ENCODE results near the gene TYW3.

TYW3 gene

DNA sequence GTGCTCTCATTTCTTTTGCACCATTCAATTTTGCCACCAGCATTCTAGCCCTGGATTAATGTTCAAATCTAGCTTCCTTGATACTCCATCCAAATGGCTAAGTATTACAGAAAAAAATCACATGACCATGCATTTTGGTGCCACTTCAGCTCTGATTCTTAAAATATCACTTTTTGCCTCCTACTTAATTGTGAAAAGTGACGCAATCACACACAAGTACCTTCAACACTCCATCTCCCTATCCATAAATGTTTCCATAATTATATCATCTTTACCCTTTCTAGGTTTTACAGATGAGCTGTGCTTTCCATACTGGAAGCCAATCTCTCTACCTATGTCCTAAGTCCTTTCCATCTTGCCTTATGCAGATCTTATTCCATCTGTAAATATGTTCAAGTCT lies 16.1 kb upstream of the TYW3 start:
- Histone ChIP-seq H3K4me1 (ENCODE audit: control insufficient read depth, insufficient read depth, low read depth, low read length) (peaks cover 1% of the 10 kb centered on the region), H3K9me3 (ENCODE audit: control insufficient read depth, low read length) (no peaks in the 10 kb centered on the region), H3K4ac (ENCODE audit: low read depth in 1 of 2, low read length in 2 of 2) (no peak overlapping the region), H3K36me3 (ENCODE audit: control insufficient read depth in 1 of 2, insufficient read depth in 2 of 2, low read depth in 1 of 2, low read length in 2 of 2) (peaks cover 3 to 94% of the 10 kb centered on the region in 2 experiments), H3K27me3 (ENCODE audit: control insufficient read depth in 1 of 2, insufficient read depth in 1 of 2, low read length in 2 of 2) (no peaks in the 10 kb centered on the region), H3K18ac (ENCODE audit: low read depth in 1 of 2, low read length in 2 of 2) (no peak overlapping the region), H2BK12ac (ENCODE audit: low read length in 2 of 2) (no peak overlapping the region), H3K14ac (ENCODE audit: low read length in 2 of 2) (no peak overlapping the region), H2AK5ac (ENCODE audit: low read length, severe bottlenecking) (no peak overlapping the region), H2BK15ac (ENCODE audit: low read depth, poor library complexity, severe bottlenecking) (no peak overlapping the region), H3K27ac (ENCODE audit: low read length, poor library complexity, severe bottlenecking) (no peak overlapping the region), H2AFZ (ENCODE audit: low read depth, low read length) (no peak overlapping the region), H4K8ac (ENCODE audit: low read length) (no peak overlapping the region), H3K4me3 (ENCODE audit: insufficient read depth in 1 of 2, low read depth in 1 of 2, low read length in 2 of 2) (no peak overlapping the region), H2BK120ac (ENCODE audit: low read depth, low read length) (no peak overlapping the region), H3K9ac (ENCODE audit: low read length) (no peak overlapping the region), H3K4me2 (ENCODE audit: low read length, poor library complexity, severe bottlenecking) (no peak overlapping the region), H3K79me1 (replicated peaks; ENCODE audit: low read length, poor library complexity, severe bottlenecking) (peaks cover 1% of the 10 kb centered on the region), H4K91ac (ENCODE audit: low read length) (no peak overlapping the region), H3K23ac (ENCODE audit: low read length in 2 of 2) (no peak overlapping the region), H2BK5ac (ENCODE audit: low read depth, low read length, poor library complexity, severe bottlenecking) (no peak overlapping the region)
- WGBS = 84% methylated on average over 1 of the region's 1 CpG
- no peak for DNase-seq

DNA sequence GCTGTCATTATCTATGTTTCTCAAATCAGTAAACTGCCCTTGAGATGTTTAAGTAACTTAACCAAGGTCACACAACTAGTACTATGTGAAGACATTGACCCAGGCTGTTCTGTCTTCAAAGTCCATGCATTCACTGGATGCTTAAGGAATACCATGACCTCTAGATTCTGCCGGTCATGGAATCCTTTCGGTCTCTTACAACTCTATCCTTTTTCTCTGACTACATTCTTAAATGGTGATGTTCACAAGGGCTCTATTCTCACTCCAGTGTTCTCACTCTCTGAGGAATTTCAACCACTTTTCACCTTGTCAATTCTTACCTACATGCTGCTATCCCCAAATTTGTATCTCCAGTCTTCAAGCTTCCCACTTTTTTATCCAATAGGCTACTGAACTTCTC lies 15.3 kb upstream of the TYW3 start:
- no peak overlapping the region for H2AK5ac ChIP-seq (ENCODE audit: low read length, severe bottlenecking)
- H2BK120ac ChIP-seq (ENCODE audit: low read depth, low read length) = no peak overlapping the region
- no peak overlapping the region for H3K14ac ChIP-seq (ENCODE audit: low read length in 2 of 2)
- no peaks in the 10 kb centered on the region for H3K9me3 ChIP-seq (ENCODE audit: control insufficient read depth, low read length)
- H3K27ac ChIP-seq (ENCODE audit: low read length, poor library complexity, severe bottlenecking) = no peak overlapping the region
- DNase-seq = no peak
- H4K91ac ChIP-seq (ENCODE audit: low read length) = no peak overlapping the region
- H3K27me3 ChIP-seq (ENCODE audit: control insufficient read depth in 1 of 2, insufficient read depth in 1 of 2, low read length in 2 of 2) = no peaks in the 10 kb centered on the region
- H3K23ac ChIP-seq (ENCODE audit: low read length in 2 of 2) = no peak overlapping the region
- 96% methylated on average over 2 of the region's 2 CpGs for WGBS
- H3K4me1 ChIP-seq (ENCODE audit: control insufficient read depth, insufficient read depth, low read depth, low read length) = peaks cover 1% of the 10 kb centered on the region
- peaks cover 3% of the 10 kb centered on the region for H3K79me1 ChIP-seq (replicated peaks; ENCODE audit: low read length, poor library complexity, severe bottlenecking)
- no peak overlapping the region for H3K4ac ChIP-seq (ENCODE audit: low read depth in 1 of 2, low read length in 2 of 2)
- H3K4me3 ChIP-seq (ENCODE audit: insufficient read depth in 1 of 2, low read depth in 1 of 2, low read length in 2 of 2) = no peak overlapping the region
- no peak overlapping the region for H3K18ac ChIP-seq (ENCODE audit: low read depth in 1 of 2, low read length in 2 of 2)
- H3K4me2 ChIP-seq (ENCODE audit: low read length, poor library complexity, severe bottlenecking) = no peak overlapping the region
- H4K8ac ChIP-seq (ENCODE audit: low read length) = no peak overlapping the region
- H2BK15ac ChIP-seq (ENCODE audit: low read depth, poor library complexity, severe bottlenecking) = no peak overlapping the region
- H2BK12ac ChIP-seq (ENCODE audit: low read length in 2 of 2) = no peak overlapping the region
- no peak overlapping the region for H3K9ac ChIP-seq (ENCODE audit: low read length)
- peaks cover 3 to 95% of the 10 kb centered on the region in 2 experiments for H3K36me3 ChIP-seq (ENCODE audit: control insufficient read depth in 1 of 2, insufficient read depth in 2 of 2, low read depth in 1 of 2, low read length in 2 of 2)
- H2AFZ ChIP-seq (ENCODE audit: low read depth, low read length) = no peak overlapping the region
- H2BK5ac ChIP-seq (ENCODE audit: low read depth, low read length, poor library complexity, severe bottlenecking) = no peak overlapping the region

DNA sequence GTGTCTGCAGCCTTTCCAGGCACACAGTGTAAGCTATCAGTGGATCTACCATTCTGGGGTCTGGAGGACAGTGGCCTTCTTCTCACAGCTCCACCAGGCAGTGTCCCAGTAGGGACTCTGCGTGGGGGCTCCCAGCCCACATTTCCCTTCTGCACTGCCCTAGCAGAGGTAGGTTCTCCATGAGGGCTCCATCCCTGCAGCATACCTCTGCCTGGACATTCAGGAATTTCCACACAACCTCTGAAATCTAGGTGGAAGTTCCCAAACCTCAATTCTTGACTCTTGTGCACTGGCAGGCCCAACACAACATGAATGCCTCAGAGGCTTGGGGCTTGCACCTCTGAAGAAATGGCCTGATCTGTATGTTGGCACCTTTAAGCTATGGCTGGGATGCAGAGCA lies 6.9 kb upstream of the TYW3 start:
- Histone ChIP-seq H3K4ac (ENCODE audit: low read depth in 1 of 2, low read length in 2 of 2) (no peak overlapping the region), H2BK5ac (ENCODE audit: low read depth, low read length, poor library complexity, severe bottlenecking) (no peak overlapping the region), H3K36me3 (ENCODE audit: control insufficient read depth in 1 of 2, insufficient read depth in 2 of 2, low read depth in 1 of 2, low read length in 2 of 2) (peaks cover 7 to 43% of the 10 kb centered on the region in 2 experiments)

DNA sequence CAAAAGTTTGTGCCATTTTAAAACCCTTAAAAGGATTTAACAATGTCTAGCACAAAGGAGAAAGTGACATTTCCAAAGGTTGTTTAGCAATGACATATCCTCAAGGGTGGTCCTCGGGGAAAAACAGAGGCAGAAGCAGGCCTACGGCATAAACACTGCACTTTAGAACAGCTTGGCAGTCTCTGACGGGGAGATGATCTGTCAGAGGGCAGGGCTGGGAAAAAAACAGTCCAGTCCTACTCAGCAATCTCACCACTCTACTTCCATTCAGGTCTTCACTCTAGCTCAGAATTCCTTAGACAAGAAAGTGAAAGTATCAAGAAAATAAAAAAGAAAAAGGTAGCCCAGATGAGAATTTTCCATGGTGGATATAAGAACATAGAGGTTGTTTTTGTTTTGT lies 4.2 kb upstream of the TYW3 start:
- Histone ChIP-seq H3K4me1 (ENCODE audit: control insufficient read depth, insufficient read depth, low read depth, low read length) (peaks cover 9% of the 10 kb centered on the region), H3K18ac (ENCODE audit: low read depth in 1 of 2, low read length in 2 of 2) (no peak overlapping the region), H3K4ac (ENCODE audit: low read depth in 1 of 2, low read length in 2 of 2) (no peak overlapping the region), H4K91ac (ENCODE audit: low read length) (no peak overlapping the region), H3K27ac (ENCODE audit: low read length, poor library complexity, severe bottlenecking) (peak overlapping the region; percentile 77), H2AK5ac (ENCODE audit: low read length, severe bottlenecking) (peak overlapping the region; percentile 58), H3K9me3 (ENCODE audit: control insufficient read depth, low read length) (no peaks in the 10 kb centered on the region), H2BK120ac (ENCODE audit: low read depth, low read length) (no peak overlapping the region), H3K23ac (ENCODE audit: low read length in 2 of 2) (no peak overlapping the region), H3K27me3 (ENCODE audit: control insufficient read depth in 1 of 2, insufficient read depth in 1 of 2, low read length in 2 of 2) (no peaks in the 10 kb centered on the region), H2AFZ (ENCODE audit: low read depth, low read length) (no peak overlapping the region), H2BK12ac (ENCODE audit: low read length in 2 of 2) (no peak overlapping the region), H3K4me2 (ENCODE audit: low read length, poor library complexity, severe bottlenecking) (no peak overlapping the region), H3K9ac (ENCODE audit: low read length) (no peak overlapping the region), H3K4me3 (ENCODE audit: insufficient read depth in 1 of 2, low read depth in 1 of 2, low read length in 2 of 2) (no peak overlapping the region), H2BK5ac (ENCODE audit: low read depth, low read length, poor library complexity, severe bottlenecking) (no peak overlapping the region), H3K36me3 (ENCODE audit: control insufficient read depth in 1 of 2, insufficient read depth in 2 of 2, low read depth in 1 of 2, low read length in 2 of 2) (peaks cover 7 to 16% of the 10 kb centered on the region in 2 experiments), H4K8ac (ENCODE audit: low read length) (no peak overlapping the region), H3K79me1 (replicated peaks; ENCODE audit: low read length, poor library complexity, severe bottlenecking) (no peaks in the 10 kb centered on the region), H3K14ac (ENCODE audit: low read length in 2 of 2) (no peak overlapping the region), H2BK15ac (ENCODE audit: low read depth, poor library complexity, severe bottlenecking) (no peak overlapping the region)
- 10% methylated on average over 3 of the region's 3 CpGs for WGBS
- DNase-seq = peak; percentile 56

More for the DNA sequence above, 6.9 kb upstream of the TYW3 start:
- no peak overlapping the region for H3K18ac ChIP-seq (ENCODE audit: low read depth in 1 of 2, low read length in 2 of 2)
- H3K27ac ChIP-seq (ENCODE audit: low read length, poor library complexity, severe bottlenecking) = no peak overlapping the region
- H2AK5ac ChIP-seq (ENCODE audit: low read length, severe bottlenecking) = no peak overlapping the region
- H3K23ac ChIP-seq (ENCODE audit: low read length in 2 of 2) = no peak overlapping the region
- no peak overlapping the region for H4K91ac ChIP-seq (ENCODE audit: low read length)
- 77% methylated on average over 1 of the region's 1 CpG for WGBS
- H3K14ac ChIP-seq (ENCODE audit: low read length in 2 of 2) = no peak overlapping the region
- H2AFZ ChIP-seq (ENCODE audit: low read depth, low read length) = no peak overlapping the region
- H3K4me2 ChIP-seq (ENCODE audit: low read length, poor library complexity, severe bottlenecking) = no peak overlapping the region
- H3K79me1 ChIP-seq (replicated peaks; ENCODE audit: low read length, poor library complexity, severe bottlenecking) = peaks cover 4% of the 10 kb centered on the region
- DNase-seq = no peak
- H3K4me1 ChIP-seq (ENCODE audit: control insufficient read depth, insufficient read depth, low read depth, low read length) = peaks cover 4% of the 10 kb centered on the region
- no peak overlapping the region for H3K4me3 ChIP-seq (ENCODE audit: insufficient read depth in 1 of 2, low read depth in 1 of 2, low read length in 2 of 2)
- H3K27me3 ChIP-seq (ENCODE audit: control insufficient read depth in 1 of 2, insufficient read depth in 1 of 2, low read length in 2 of 2) = no peaks in the 10 kb centered on the region
- no peak overlapping the region for H2BK15ac ChIP-seq (ENCODE audit: low read depth, poor library complexity, severe bottlenecking)
- no peak overlapping the region for H2BK12ac ChIP-seq (ENCODE audit: low read length in 2 of 2)
- no peak overlapping the region for H3K9ac ChIP-seq (ENCODE audit: low read length)
- H3K9me3 ChIP-seq (ENCODE audit: control insufficient read depth, low read length) = no peaks in the 10 kb centered on the region
- no peak overlapping the region for H4K8ac ChIP-seq (ENCODE audit: low read length)
- no peak overlapping the region for H2BK120ac ChIP-seq (ENCODE audit: low read depth, low read length)

Measured in mesenchymal stem cell (in vitro differentiated cells and primary cell).